IMR-90 (cell line): ENCODE results near the gene NANS. TPM values are rescaled to one million over a fixed set of nuclear protein-coding genes. Genes with fewer than 3 reads are reported as not detected.

Source experiments
- ATAC-seq: fragments of 200-7000 bp; cut with Tn5 transposase; 2 replicates; pipeline ENCODE4 v1.9.1; 2020; ENCODE audit warnings: low read depth, mild to moderate bottlenecking, moderate library complexity
- BruUV-seq: library from RNA; stranded (reverse); fragments of 400-500 nt; replicated peaks from 2 replicates; lab custom pipeline; 2021; lab: Mats Ljungman, UMichigan
- CTCF ChIA-PET: fragments of 300-600 bp; formaldehyde crosslinking; extraction: SDS; loops from one replicate; lab custom pipeline; 2021; ENCODE audit warnings: antibody characterized with exemption; lab: Yijun Ruan, JAX
- POLR2A ChIA-PET: fragments of 300-600 bp; sonication (Branson Sonifier 250); formaldehyde crosslinking; loops from one replicate; lab custom pipeline; 2022; ENCODE audit warnings: antibody characterized with exemption; ENCODE audit not compliant: unreplicated experiment; lab: Charles Lee
- DNase-seq: peaks from one replicate; pipeline ENCODE4 v3.0.0; 2013
- H2AFZ ChIP-seq: replicated peaks from 2 replicates; pipeline ENCODE3; 2013; ENCODE audit warnings: low read length, mild to moderate bottlenecking; ENCODE audit not compliant: poor library complexity
- H2AK5ac ChIP-seq: 2 replicates; pipeline ENCODE4 v1.6.1; 2013; ENCODE audit warnings: low read depth, low read length, inconsistent platforms
- H2AK9ac ChIP-seq: replicated peaks from 2 replicates; pipeline ENCODE3; 2013; ENCODE audit warnings: mild to moderate bottlenecking, low read depth, low read length, moderate library complexity; ENCODE audit not compliant: poor library complexity
- H2BK120ac ChIP-seq: 2 replicates; pipeline ENCODE4 v1.6.1; 2013; ENCODE audit warnings: low read depth, low read length, inconsistent platforms
- H2BK15ac ChIP-seq: 3 replicates; pipeline ENCODE4 v1.6.1; 2013; ENCODE audit warnings: low read depth, low read length, inconsistent platforms
- H2BK20ac ChIP-seq: 2 replicates; pipeline ENCODE4 v1.6.1; 2013; ENCODE audit warnings: low read depth, mild to moderate bottlenecking, inconsistent platforms, low read length, moderate library complexity
- H2BK5ac ChIP-seq: 2 replicates; pipeline ENCODE4 v1.6.1; 2013; ENCODE audit warnings: mild to moderate bottlenecking, low read depth, low read length, inconsistent platforms; ENCODE audit not compliant: poor library complexity, severe bottlenecking
- H3K14ac ChIP-seq: replicated peaks from 2 replicates; pipeline ENCODE4 v1.6.1; 2013; ENCODE audit warnings: low read depth, low read length, inconsistent platforms
- H3K18ac ChIP-seq: 2 replicates; pipeline ENCODE4 v1.6.1; 2013; ENCODE audit warnings: low read depth, low read length, control low read depth
- H3K23ac ChIP-seq: 2 replicates; pipeline ENCODE4 v1.6.1; 2013; ENCODE audit warnings: low read depth, low read length, inconsistent platforms
- H3K27ac ChIP-seq: 2 replicates; pipeline ENCODE4 v1.5.1; 2013; ENCODE audit warnings: mild to moderate bottlenecking, control low read depth, low read length; ENCODE audit not compliant: insufficient read depth
- H3K27me3 ChIP-seq: 2 replicates; pipeline ENCODE4 v1.6.1; 2013; ENCODE audit warnings: low read length; ENCODE audit not compliant: control insufficient read depth, insufficient read depth
- H3K36me3 ChIP-seq: 2 replicates; pipeline ENCODE4 v1.6.1; 2013; ENCODE audit warnings: low read length, mixed read lengths; ENCODE audit not compliant: control insufficient read depth, insufficient read depth
- H3K4ac ChIP-seq: 2 replicates; pipeline ENCODE4 v1.6.1; 2013; ENCODE audit warnings: low read depth, low read length, inconsistent platforms
- H3K4me1 ChIP-seq: 2 replicates; pipeline ENCODE4 v1.6.1; 2013; ENCODE audit warnings: low read length, mixed read lengths; ENCODE audit not compliant: control insufficient read depth, insufficient read depth
- H3K4me2 ChIP-seq: 2 replicates; pipeline ENCODE4 v1.6.1; 2013; ENCODE audit warnings: low read depth, mild to moderate bottlenecking, control low read depth, low read length, moderate library complexity
- H3K4me3 ChIP-seq: 2 replicates; pipeline ENCODE4 v1.5.1; 2013; ENCODE audit warnings: low read depth, mild to moderate bottlenecking, control low read depth, low read length, moderate library complexity; ENCODE audit not compliant: insufficient read depth
- H3K56ac ChIP-seq: 2 replicates; pipeline ENCODE4 v1.6.1; 2013; ENCODE audit warnings: low read length, inconsistent platforms; ENCODE audit not compliant: insufficient read depth; ENCODE audit errors: extremely low read depth
- H3K79me1 ChIP-seq, 2 experiments: 2 replicates each; pipeline ENCODE4 v1.6.1; 2013; ENCODE audit warnings: low read length in 2 of 2, inconsistent platforms in 1 of 2, low read depth in 1 of 2
- H3K9ac ChIP-seq: 2 replicates; pipeline ENCODE4 v1.6.1; 2013; ENCODE audit warnings: low read depth, low read length, control low read depth
- H3K9me1 ChIP-seq: 2 replicates; pipeline ENCODE4 v1.6.1; 2013; ENCODE audit warnings: low read length, inconsistent platforms; ENCODE audit not compliant: insufficient read depth
- H3K9me3 ChIP-seq: 2 replicates; pipeline ENCODE4 v1.6.1; 2013; ENCODE audit warnings: low read length; ENCODE audit not compliant: control insufficient read depth, insufficient read depth
- H4K20me1 ChIP-seq: 2 replicates; pipeline ENCODE4 v1.6.1; 2013; ENCODE audit warnings: low read length, inconsistent platforms; ENCODE audit not compliant: insufficient read depth
- H4K5ac ChIP-seq: 2 replicates; pipeline ENCODE4 v1.6.1; 2013; ENCODE audit warnings: mild to moderate bottlenecking, low read depth, low read length, control low read depth
- H4K8ac ChIP-seq, 2 experiments: 2 replicates each; pipeline ENCODE4 v1.6.1; 2013; ENCODE audit warnings: low read depth in 2 of 2, low read length in 2 of 2, control low read depth in 1 of 2, inconsistent platforms in 1 of 2
- H4K91ac ChIP-seq: 2 replicates; pipeline ENCODE4 v1.6.1; 2013; ENCODE audit warnings: low read depth, low read length, inconsistent platforms; ENCODE audit not compliant: insufficient read depth
- BHLHE40 ChIP-seq: fragments of 150-350 bp; IDR thresholded peaks from 2 replicates; pipeline ENCODE4 v1.6.1; 2016; ENCODE audit warnings: mild to moderate bottlenecking, low read depth, low read length
- CEBPB ChIP-seq: IDR thresholded peaks from 2 replicates; pipeline ENCODE4 v1.6.1; 2012; ENCODE audit warnings: low read depth, low read length, improper control_type of control experiment
- FOS ChIP-seq: fragments of 150-350 bp; IDR thresholded peaks from 2 replicates; pipeline ENCODE4 v1.6.1; 2016; ENCODE audit warnings: low read depth, low read length
- RAD21 ChIP-seq: IDR thresholded peaks from 2 replicates; pipeline ENCODE4 v1.6.1; 2012; ENCODE audit warnings: low read length, improper control_type of control experiment
- RCOR1 ChIP-seq: IDR thresholded peaks from 2 replicates; pipeline ENCODE4 v1.6.1; 2012; ENCODE audit warnings: mild to moderate bottlenecking, low read length, improper control_type of control experiment; ENCODE audit not compliant: insufficient replicate concordance
- RFX5 ChIP-seq: IDR thresholded peaks from 2 replicates; pipeline ENCODE4 v1.8.0; 2012; ENCODE audit warnings: low read depth, mild to moderate bottlenecking, low read length, moderate library complexity
- WGBS, 2 experiments: methylation state at CpG; one replicate each; pipeline versions ENCODE4 v1.1.5 to v1.1.7; 2013; ENCODE audit warnings: missing lambda C conversion rate in 2 of 2; ENCODE audit not compliant: insufficient read length in 1 of 2; ENCODE audit errors: extremely low coverage in 2 of 2; 5-methylcytosine and 5-hydroxymethylcytosine counted together
- dilution Hi-C: fragments of 300-500 bp; cut with HindIII; formaldehyde crosslinking; loops from one replicate; pipeline ENCODE4 v1.14.3; 2018; ENCODE audit warnings: low sequenced_read_pairs; ENCODE audit not compliant: unreplicated experiment
- in situ Hi-C: fragments of 300-500 bp; cut with MboI; formaldehyde crosslinking; loops from 3 replicates; pipeline ENCODE4 v1.14.3; 2019; ENCODE audit warnings: low sequenced_read_pairs, inconsistent platforms, mixed read lengths
- intact Hi-C: fragments of 100-400 bp; cut with micrococcal nuclease; formaldehyde crosslinking; loops from 2 replicates; pipeline ENCODE4 v1.10.0; 2022
- polyA plus RNA-seq, 3 experiments: library from polyadenylated mRNA; depleted of rRNA; stranded (reverse); fragments of >200 nt; gene quantifications; 2 replicates each; pipeline ENCODE4 v1.2.3, GENCODE V29; 2012; ENCODE audit warnings: low replicate concordance in 1 of 3
- total RNA-seq: library from RNA; depleted of rRNA; stranded (reverse); fragments of >200 nt; gene quantifications from 2 replicates; pipeline ENCODE4 v1.2.3, GENCODE V29; 2012
- TF ChIP-seq, protein P1 (sequence below): fragments of 150-350 bp; IDR thresholded peaks from 2 replicates; pipeline ENCODE4 v1.6.1; 2016; ENCODE audit warnings: low read depth, mild to moderate bottlenecking, low read length, moderate library complexity, borderline replicate concordance
- TF ChIP-seq, protein P2 (sequence below): fragments of 150-350 bp; IDR thresholded peaks from 2 replicates; pipeline ENCODE4 v1.6.1; 2017; ENCODE audit warnings: mild to moderate bottlenecking, antibody characterized with exemption, low read length, low read depth

Gene NANS
- total and polyA plus RNA-seq, 2 of the 4 experiments (the other 2 are of a cell fraction), result 210 to 306 TPM

DNA sequence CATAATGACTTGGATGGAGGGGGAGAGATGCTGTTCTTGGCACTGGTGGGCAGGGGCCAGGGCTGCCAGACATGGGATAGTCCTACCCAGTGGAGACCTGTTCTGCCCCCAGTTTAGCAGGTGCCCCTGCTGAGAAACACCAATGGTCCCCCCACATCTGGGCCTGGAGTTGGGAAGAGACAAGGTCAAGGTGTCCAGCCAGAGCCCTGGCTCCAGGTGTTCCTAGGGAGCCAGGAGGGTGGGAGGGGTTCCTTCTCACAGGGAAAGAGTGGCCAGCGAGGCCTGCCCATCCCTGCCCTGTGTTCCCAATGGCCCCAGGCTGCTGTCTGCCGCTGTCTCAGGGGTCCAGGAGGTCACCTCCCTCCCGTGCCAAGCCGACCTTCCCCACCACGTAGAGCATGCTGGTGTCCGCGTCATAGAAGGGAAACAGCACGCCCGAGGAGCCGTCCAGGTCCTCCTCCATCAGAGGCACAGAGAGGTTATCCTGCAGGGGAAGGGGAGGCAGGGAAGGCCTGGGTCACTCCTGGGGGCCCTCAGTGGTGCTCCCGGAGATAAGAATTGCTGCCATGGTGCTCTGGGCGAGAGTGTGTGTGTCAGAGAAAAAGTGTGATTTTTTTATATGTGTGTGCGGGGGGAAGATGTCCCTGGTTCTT is 74.2 kb downstream of the NANS start:
- POLR2A ChIA-PET, result no interaction called here
- Histone ChIP-seq H3K79me1 (no peaks in the 10 kb centered on the region), H4K91ac (no peak overlapping the region), H2BK20ac (no peak overlapping the region), H3K4ac (no peak overlapping the region), H2BK5ac (no peak overlapping the region), H3K4me1 (no peaks in the 10 kb centered on the region), H3K14ac (no peak overlapping the region), H2BK120ac (no peak overlapping the region), H3K36me3 (no peaks in the 10 kb centered on the region), H2AFZ (no peak overlapping the region), H3K27me3 (no peaks in the 10 kb centered on the region; the same call in 1 of the 2 replicates), H3K9me1 (no peaks in the 10 kb centered on the region), H3K56ac (no peak overlapping the region), H4K5ac (no peak overlapping the region), H2AK5ac (no peak overlapping the region), H3K9me3 (no peaks in the 10 kb centered on the region), H3K4me2 (no peak overlapping the region), H2AK9ac (no peak overlapping the region), H4K8ac (no peak overlapping the region), H3K4me3 (no peak overlapping the region), H3K23ac (no peak overlapping the region), H2BK15ac (no peak overlapping the region), H3K27ac (no peak overlapping the region), H3K18ac (no peak overlapping the region), H3K9ac (no peak overlapping the region), H4K20me1 (no peaks in the 10 kb centered on the region)
- TF ChIP-seq, protein P1, sequence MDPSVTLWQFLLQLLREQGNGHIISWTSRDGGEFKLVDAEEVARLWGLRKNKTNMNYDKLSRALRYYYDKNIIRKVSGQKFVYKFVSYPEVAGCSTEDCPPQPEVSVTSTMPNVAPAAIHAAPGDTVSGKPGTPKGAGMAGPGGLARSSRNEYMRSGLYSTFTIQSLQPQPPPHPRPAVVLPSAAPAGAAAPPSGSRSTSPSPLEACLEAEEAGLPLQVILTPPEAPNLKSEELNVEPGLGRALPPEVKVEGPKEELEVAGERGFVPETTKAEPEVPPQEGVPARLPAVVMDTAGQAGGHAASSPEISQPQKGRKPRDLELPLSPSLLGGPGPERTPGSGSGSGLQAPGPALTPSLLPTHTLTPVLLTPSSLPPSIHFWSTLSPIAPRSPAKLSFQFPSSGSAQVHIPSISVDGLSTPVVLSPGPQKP, result no peak
- TF ChIP-seq RFX5 (no peak), BHLHE40 (no peak), RAD21 (no peak), FOS (no peak), RCOR1 (no peak), CEBPB (no peak)
- TF ChIP-seq, protein P2, sequence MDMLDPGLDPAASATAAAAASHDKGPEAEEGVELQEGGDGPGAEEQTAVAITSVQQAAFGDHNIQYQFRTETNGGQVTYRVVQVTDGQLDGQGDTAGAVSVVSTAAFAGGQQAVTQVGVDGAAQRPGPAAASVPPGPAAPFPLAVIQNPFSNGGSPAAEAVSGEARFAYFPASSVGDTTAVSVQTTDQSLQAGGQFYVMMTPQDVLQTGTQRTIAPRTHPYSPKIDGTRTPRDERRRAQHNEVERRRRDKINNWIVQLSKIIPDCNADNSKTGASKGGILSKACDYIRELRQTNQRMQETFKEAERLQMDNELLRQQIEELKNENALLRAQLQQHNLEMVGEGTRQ, result no peak
- dilution Hi-C loops, result no loop called here
- intact Hi-C loops, result no loop called here
- ATAC-seq, result no peak
- BruUV-seq, result no TSS peak
- DNase-seq, result no peak
- in situ Hi-C loops, result no loop called here
- WGBS, 2 experiments, result 46% methylated on average over 2 of the region's 13 CpGs; no CpG with 5 or more reads in 1 of the 2 experiments
- CTCF ChIA-PET, result interaction anchor here (0.6 kb wide), 1 partner anchor 11 kb away, joined by 3 read pairs; no protein-coding TSS in a partner anchor
